ENCODE data around the gene ARHGAP23. TPM values are rescaled to one million over a fixed set of nuclear protein-coding genes. Genes with fewer than 3 reads are reported as not detected.
A peak's percentile ranks its signal among the peaks of the same experiment; 100 is the strongest.

ARHGAP23 gene
- total RNA-seq (2022) (140 and 304 TPM in 2 replicates), Bru-seq, nascent RNA (percentile 86 among the genes with signal in this experiment), BruChase-seq, experiment 1, labeled RNA remaining after a 6-hour chase (percentile 87 among the genes with signal in this experiment), BruChase-seq, experiment 2, labeled RNA remaining after a 2-hour chase (percentile 80 among the genes with signal in this experiment)
- long read RNA-seq, partial matches to known transcripts: 29 of 118 reads
- long read RNA-seq, other reads (novel, unspliced or antisense): 89 of 118 reads

DNA sequence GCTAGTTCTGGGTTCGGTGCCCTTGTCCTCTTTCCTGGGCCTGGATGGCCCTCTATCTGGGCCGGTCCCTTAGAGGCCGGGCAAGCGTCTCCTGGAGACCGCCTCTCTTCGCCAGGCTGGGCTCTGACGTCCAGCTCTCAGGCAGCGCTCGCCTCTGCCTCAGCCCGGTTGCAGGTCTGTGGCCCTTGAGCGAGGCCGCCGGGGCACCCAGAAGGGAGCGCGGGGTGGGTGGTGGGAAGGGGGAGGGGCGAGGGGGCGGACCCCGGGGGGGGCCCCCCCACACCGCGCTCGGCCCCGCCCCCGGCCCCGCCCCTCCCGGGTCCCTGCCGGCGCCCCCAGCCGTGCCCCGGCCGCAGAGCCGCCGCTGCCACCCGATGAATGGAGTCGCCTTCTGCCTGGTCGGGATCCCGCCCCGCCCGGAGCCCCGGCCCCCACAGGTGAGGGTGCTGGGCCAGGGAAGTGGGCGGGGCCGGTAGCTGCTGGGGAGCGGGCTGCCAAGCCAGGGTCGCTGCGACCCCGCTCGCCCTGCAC, at the start of gene ARHGAP23:
Gene ARHGAP23 (plus strand): TSS at position 353 of the 531 bp plus-strand sequence. CDS start 22 bp downstream, at position 375.
- BruUV-seq (replicated peaks): no TSS peak
- CTCF ChIA-PET: interaction anchor here (0.6 to 2.0 kb wide), 8 partner anchors 13 to 1420 kb away, joined by 3 to 7 read pairs (median 5); no protein-coding TSS in a partner anchor
- Mint-ChIP-seq H3K4me3 (ENCODE audit: low read depth, unreplicated experiment) (peak within 1 kb of the TSS; percentile 70), H3K4me1 (ENCODE audit: low read depth, unreplicated experiment) (peaks cover 14% of the 10 kb centered on the region), H3K27me3 (ENCODE audit: unreplicated experiment) (peaks cover 68% of the 10 kb centered on the region), H3K27ac (ENCODE audit: unreplicated experiment) (peak within 1 kb of the TSS; percentile 56), H3K9me3 (ENCODE audit: low read depth, unreplicated experiment) (no peaks in the 10 kb centered on the region), H3K36me3 (ENCODE audit: insufficient read depth, unreplicated experiment) (peaks cover 24% of the 10 kb centered on the region)
- intact Hi-C loops (cut with micrococcal nuclease; ENCODE audit: unreplicated experiment): no loop called here
- DNase-seq: peak; percentile 78
- TF ChIP-seq CTCF (IDR thresholded peaks at IDR 0.05; ENCODE audit: unreplicated experiment): peak; percentile 11

- TF ChIP-seq CTCF (IDR thresholded peaks at IDR 0.05; ENCODE audit: unreplicated experiment): no peak
Observed at GRCh38 chr17:38379448-38379847, 48.8 kb upstream of the ARHGAP23 start.

GRCh38 chr17:38395090-38395489, 33.2 kb upstream of the ARHGAP23 start:
- TF ChIP-seq CTCF (IDR thresholded peaks at IDR 0.05; ENCODE audit: unreplicated experiment): no peak
- no peak overlapping the region for H3K4me3 Mint-ChIP-seq (ENCODE audit: low read depth, unreplicated experiment)
- peaks cover 18% of the 10 kb centered on the region for H3K36me3 Mint-ChIP-seq (ENCODE audit: insufficient read depth, unreplicated experiment)
- H3K27ac Mint-ChIP-seq (ENCODE audit: unreplicated experiment): no peak overlapping the region
- H3K9me3 Mint-ChIP-seq (ENCODE audit: low read depth, unreplicated experiment): no peaks in the 10 kb centered on the region
- H3K27me3 Mint-ChIP-seq (ENCODE audit: unreplicated experiment): no peaks in the 10 kb centered on the region
- BruUV-seq (replicated peaks): no TSS peak
- CTCF ChIA-PET: interaction anchor here (0.7 to 1.2 kb wide), 4 partner anchors 8 to 269 kb away, joined by 3 read pairs; no protein-coding TSS in a partner anchor
- no peak for DNase-seq
- intact Hi-C loops (cut with micrococcal nuclease; ENCODE audit: unreplicated experiment): no loop called here
- H3K4me1 Mint-ChIP-seq (ENCODE audit: low read depth, unreplicated experiment): no peaks in the 10 kb centered on the region

More at GRCh38 chr17:38379448-38379847, 48.8 kb upstream of the ARHGAP23 start:
- no peak for DNase-seq
- intact Hi-C loops (cut with micrococcal nuclease; ENCODE audit: unreplicated experiment): no loop called here
- Mint-ChIP-seq H3K27me3 (ENCODE audit: unreplicated experiment) (no peaks in the 10 kb centered on the region), H3K9me3 (ENCODE audit: low read depth, unreplicated experiment) (no peaks in the 10 kb centered on the region), H3K36me3 (ENCODE audit: insufficient read depth, unreplicated experiment) (peaks cover 14% of the 10 kb centered on the region), H3K4me3 (ENCODE audit: low read depth, unreplicated experiment) (no peak overlapping the region), H3K27ac (ENCODE audit: unreplicated experiment) (no peak overlapping the region), H3K4me1 (ENCODE audit: low read depth, unreplicated experiment) (no peaks in the 10 kb centered on the region)
- CTCF ChIA-PET: interaction anchor here (0.8 to 1.3 kb wide), 3 partner anchors 14 to 30 kb away, joined by 3 to 6 read pairs (median 3); no protein-coding TSS in a partner anchor
- no TSS peak for BruUV-seq (replicated peaks)

GRCh38 chr17:38397227-38397626, 31.0 kb upstream of the ARHGAP23 start:
- CTCF ChIA-PET: no interaction called here
- no TSS peak for BruUV-seq (replicated peaks)
- no peak for TF ChIP-seq CTCF (IDR thresholded peaks at IDR 0.05; ENCODE audit: unreplicated experiment)
- H3K27me3 Mint-ChIP-seq (ENCODE audit: unreplicated experiment): no peaks in the 10 kb centered on the region
- DNase-seq: no peak
- H3K4me3 Mint-ChIP-seq (ENCODE audit: low read depth, unreplicated experiment): no peak overlapping the region
- no peaks in the 10 kb centered on the region for H3K4me1 Mint-ChIP-seq (ENCODE audit: low read depth, unreplicated experiment)
- H3K9me3 Mint-ChIP-seq (ENCODE audit: low read depth, unreplicated experiment): no peaks in the 10 kb centered on the region
- H3K27ac Mint-ChIP-seq (ENCODE audit: unreplicated experiment): no peak overlapping the region
- H3K36me3 Mint-ChIP-seq (ENCODE audit: insufficient read depth, unreplicated experiment): peaks cover 25% of the 10 kb centered on the region
- intact Hi-C loops (cut with micrococcal nuclease; ENCODE audit: unreplicated experiment): no loop called here

Data from Calu3 (cell line).